Prostate gland (tissue), 2 donors: ENCODE measurements around the gene KLF6. TPM values are rescaled to one million over a fixed set of nuclear protein-coding genes. Genes with fewer than 3 reads are reported as not detected.

ENCODE experiments used
- DNase-seq: peaks from one replicate; pipeline ENCODE4 v3.0.0-alpha.2; 2019; ENCODE audit warnings: low spot score
- H3K27ac ChIP-seq, 2 donors: fragments of 200-600 bp; sonication (generic); 2 replicates each; pipeline ENCODE4 v1.5.1; 2017 to 2019
- H3K27me3 ChIP-seq: fragments of 200-600 bp; sonication (generic); replicated peaks from 2 replicates; pipeline ENCODE4 v1.5.1; 2019; ENCODE audit not compliant: insufficient read depth
- H3K36me3 ChIP-seq, 2 donors: fragments of 200-600 bp; sonication (generic); 1 replicate in 1 of 2; 2 replicates in 1 of 2; pipeline versions ENCODE4 v1.5.1 to v1.8.1; 2017 to 2019
- H3K4me1 ChIP-seq: fragments of 200-600 bp; sonication (generic); replicated peaks from 2 replicates; pipeline ENCODE4 v1.5.1; 2019
- H3K4me3 ChIP-seq, 2 donors: fragments of 200-600 bp; sonication (generic); 2 replicates each; pipeline ENCODE4 v1.5.1; 2017 to 2019
- H3K9me3 ChIP-seq: fragments of 200-600 bp; sonication (generic); 2 replicates; pipeline ENCODE4 v1.5.1; 2017
- POLR2A ChIP-seq: fragments of 450-650 bp; IDR thresholded peaks from one replicate; pipeline ENCODE4 v1.6.1; 2016; ENCODE audit warnings: antibody characterized with exemption, mild to moderate bottlenecking
- POLR2AphosphoS5 ChIP-seq: sonication (generic); formaldehyde crosslinking; IDR thresholded peaks from one replicate; pipeline ENCODE4 v1.6.1; 2017; ENCODE audit warnings: antibody characterized with exemption
- WGBS: methylation state at CpG from one replicate; pipeline ENCODE4 v1.1.5; 2018; 5-methylcytosine and 5-hydroxymethylcytosine counted together
- intact Hi-C: fragments of 100-400 bp; cut with DNase I; formaldehyde crosslinking; loops from one replicate; pipeline ENCODE4 v1.14.2; 2022
- total RNA-seq, 2 donors: library from RNA; depleted of rRNA; stranded (reverse); fragments of >200 nt; gene quantifications; one replicate each; pipeline ENCODE4 v1.1.0, GENCODE V29; 2016
- TF ChIP-seq, protein P1 (sequence below), 4 experiments: fragments of 200-600 bp in 2 of 4; fragments of 450-650 bp in 2 of 4; sonication (generic) in 2 of 4; IDR thresholded peaks; 1 replicate in 3 of 4; 2 replicates in 1 of 4; pipeline ENCODE4 v1.5.1; 2016 to 2019; ENCODE audit warnings: antibody characterized with exemption in 4 of 4, mild to moderate bottlenecking in 2 of 4, moderate library complexity in 2 of 4

Gene KLF6
- total RNA-seq, 2 donors from 2014 or later = 17.5 to 42.3 TPM

GRCh38 chr10:3763852-3764625 is 21.0 kb downstream of the KLF6 start:
- Histone ChIP-seq H3K27ac (no peak overlapping the region), H3K36me3 (no peaks in the 10 kb centered on the region), H3K27me3 (no peaks in the 10 kb centered on the region), H3K4me3 (no peak overlapping the region), H3K9me3 (no peaks in the 10 kb centered on the region), H3K4me1 (no peaks in the 10 kb centered on the region)
- intact Hi-C loops = no loop called here
- TF ChIP-seq POLR2AphosphoS5 = no peak
- TF ChIP-seq, protein P1, sequence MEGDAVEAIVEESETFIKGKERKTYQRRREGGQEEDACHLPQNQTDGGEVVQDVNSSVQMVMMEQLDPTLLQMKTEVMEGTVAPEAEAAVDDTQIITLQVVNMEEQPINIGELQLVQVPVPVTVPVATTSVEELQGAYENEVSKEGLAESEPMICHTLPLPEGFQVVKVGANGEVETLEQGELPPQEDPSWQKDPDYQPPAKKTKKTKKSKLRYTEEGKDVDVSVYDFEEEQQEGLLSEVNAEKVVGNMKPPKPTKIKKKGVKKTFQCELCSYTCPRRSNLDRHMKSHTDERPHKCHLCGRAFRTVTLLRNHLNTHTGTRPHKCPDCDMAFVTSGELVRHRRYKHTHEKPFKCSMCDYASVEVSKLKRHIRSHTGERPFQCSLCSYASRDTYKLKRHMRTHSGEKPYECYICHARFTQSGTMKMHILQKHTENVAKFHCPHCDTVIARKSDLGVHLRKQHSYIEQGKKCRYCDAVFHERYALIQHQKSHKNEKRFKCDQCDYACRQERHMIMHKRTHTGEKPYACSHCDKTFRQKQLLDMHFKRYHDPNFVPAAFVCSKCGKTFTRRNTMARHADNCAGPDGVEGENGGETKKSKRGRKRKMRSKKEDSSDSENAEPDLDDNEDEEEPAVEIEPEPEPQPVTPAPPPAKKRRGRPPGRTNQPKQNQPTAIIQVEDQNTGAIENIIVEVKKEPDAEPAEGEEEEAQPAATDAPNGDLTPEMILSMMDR (IDR thresholded peaks at IDR 0.05) = no peak
- no peak for TF ChIP-seq POLR2A
- 43% methylated on average over 8 of the region's 8 CpGs for WGBS
- DNase-seq = no peak

GRCh38 chr10:3763035-3763456 is 22.0 kb downstream of the KLF6 start:
- WGBS = 91% methylated on average over 20 of the region's 20 CpGs
- Histone ChIP-seq H3K9me3 (no peaks in the 10 kb centered on the region), H3K4me1 (no peaks in the 10 kb centered on the region), H3K4me3 (no peak overlapping the region), H3K27ac (no peak overlapping the region), H3K36me3 (no peaks in the 10 kb centered on the region), H3K27me3 (no peaks in the 10 kb centered on the region)
- intact Hi-C loops = no loop called here
- TF ChIP-seq, protein P1 (IDR thresholded peaks at IDR 0.05) = no peak
- TF ChIP-seq POLR2AphosphoS5 (no peak), POLR2A (no peak)
- no peak for DNase-seq

DNA sequence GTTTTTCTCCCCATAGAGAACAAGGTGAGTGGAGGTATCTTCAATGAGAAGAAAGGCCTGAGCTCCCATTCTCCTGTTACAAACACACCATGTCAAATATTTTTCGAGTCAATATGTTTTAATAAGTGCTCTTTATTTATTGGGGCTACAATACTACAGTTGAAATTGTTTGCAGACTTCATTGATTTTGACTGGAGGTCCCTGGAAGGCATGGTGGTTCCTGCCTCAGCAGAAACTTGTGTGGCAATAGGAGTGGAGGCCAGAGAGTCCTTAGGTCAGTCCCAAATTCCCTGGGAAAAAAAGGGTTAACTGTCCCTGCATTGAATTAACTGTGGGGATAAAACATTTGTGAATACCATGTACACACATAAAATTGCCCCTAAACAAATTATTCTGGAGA is 22.7 kb downstream of the KLF6 start:
- H3K36me3 ChIP-seq = no peaks in the 10 kb centered on the region
- intact Hi-C loops = no loop called here
- no peaks in the 10 kb centered on the region for H3K4me1 ChIP-seq

DNA sequence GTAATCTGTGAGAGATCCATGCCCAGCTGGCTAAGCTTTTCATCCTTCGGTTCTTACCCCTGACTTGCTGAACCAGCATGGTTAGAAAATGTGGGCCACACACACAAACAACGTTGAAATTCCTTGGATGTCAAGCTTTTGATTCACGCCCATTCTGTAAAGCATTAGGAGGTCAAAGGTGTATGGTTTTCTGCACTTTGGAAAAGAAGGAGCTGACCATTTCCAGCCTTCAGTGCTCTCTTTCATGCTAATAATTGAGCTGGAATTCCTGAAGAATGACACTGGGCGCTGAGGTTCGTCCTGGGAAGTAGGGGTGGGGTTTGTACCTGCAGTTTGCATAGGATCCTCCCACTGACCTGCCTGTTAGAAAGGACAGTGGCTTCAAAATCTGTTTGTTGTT is 23.1 kb downstream of the KLF6 start:
- Histone ChIP-seq H3K9me3 (no peaks in the 10 kb centered on the region), H3K27me3 (no peaks in the 10 kb centered on the region), H3K4me3 (no peak overlapping the region), H3K36me3 (no peaks in the 10 kb centered on the region), H3K4me1 (no peaks in the 10 kb centered on the region), H3K27ac (no peak overlapping the region)
- WGBS = 78% methylated on average over 5 of the region's 5 CpGs
- TF ChIP-seq, protein P1 (IDR thresholded peaks at IDR 0.05) = no peak
- TF ChIP-seq POLR2A (no peak), POLR2AphosphoS5 (no peak)
- DNase-seq = no peak
- intact Hi-C loops = no loop called here

More for the DNA sequence above, 22.7 kb downstream of the KLF6 start:
- TF ChIP-seq, protein P1 (IDR thresholded peaks at IDR 0.05) = no peak
- no peak for TF ChIP-seq POLR2AphosphoS5
- no peak for TF ChIP-seq POLR2A
- H3K9me3 ChIP-seq = no peaks in the 10 kb centered on the region
- H3K27ac ChIP-seq = no peak overlapping the region
- WGBS = 90% methylated on average over 1 of the region's 1 CpG
- H3K4me3 ChIP-seq = no peak overlapping the region
- H3K27me3 ChIP-seq = no peaks in the 10 kb centered on the region
- DNase-seq = no peak
